ENCODE results near the gene SORBS1.
A peak's percentile ranks its signal among the peaks of the same experiment; 100 is the strongest.

The SORBS1 gene

GRCh38 chr10:95440756-95441546, 120.2 kb downstream of the SORBS1 start:
- TF ChIP-seq TAF1 (IDR thresholded peaks at IDR 0.05; ENCODE audit: low read depth) (no peak), FOXM1 (IDR thresholded peaks at IDR 0.05; ENCODE audit: borderline replicate concordance, low read depth) (no peak), CEBPB (IDR thresholded peaks at IDR 0.05) (no peak), ZBTB7A (IDR thresholded peaks at IDR 0.05; ENCODE audit: low read depth) (no peak), REST (IDR thresholded peaks at IDR 0.05; ENCODE audit: low read depth) (no peak), NFIC (IDR thresholded peaks at IDR 0.05) (0 out of 2 replicates have a peak, but pooled peaks have one; percentile 28)

- TF ChIP-seq CREB1 (IDR thresholded peaks at IDR 0.05; ENCODE audit: low read depth) (no peak), EP300 (IDR thresholded peaks at IDR 0.05; ENCODE audit: borderline replicate concordance) (no peak), CEBPB (IDR thresholded peaks at IDR 0.05) (no peak), TAF1 (IDR thresholded peaks at IDR 0.05; ENCODE audit: low read depth) (no peak), MAX (IDR thresholded peaks at IDR 0.05) (no peak), TEAD4 (IDR thresholded peaks at IDR 0.05) (no peak), YY1 (IDR thresholded peaks at IDR 0.05; ENCODE audit: low read depth) (no peak), TCF12 (IDR thresholded peaks at IDR 0.05; ENCODE audit: low read depth) (no peak), RAD21 (IDR thresholded peaks at IDR 0.05; ENCODE audit: low read depth) (no peak), REST (IDR thresholded peaks at IDR 0.05; ENCODE audit: low read depth) (no peak), EGR1 (IDR thresholded peaks at IDR 0.05) (no peak), FOXM1 (IDR thresholded peaks at IDR 0.05; ENCODE audit: borderline replicate concordance, low read depth) (no peak), ZBTB7A (IDR thresholded peaks at IDR 0.05; ENCODE audit: low read depth) (no peak), USF1 (IDR thresholded peaks at IDR 0.05) (no peak), NFIC (IDR thresholded peaks at IDR 0.05) (no peak)
Measured at GRCh38 chr10:95440038-95440725, 121.0 kb downstream of the SORBS1 start.

- TF ChIP-seq ZBTB7A (IDR thresholded peaks at IDR 0.05; ENCODE audit: low read depth), result no peak
- TF ChIP-seq RAD21 (IDR thresholded peaks at IDR 0.05; ENCODE audit: low read depth), result no peak
- TF ChIP-seq TAF1 (IDR thresholded peaks at IDR 0.05; ENCODE audit: low read depth), result no peak
- TF ChIP-seq USF1 (IDR thresholded peaks at IDR 0.05), result no peak
- no peak for TF ChIP-seq TCF12 (IDR thresholded peaks at IDR 0.05; ENCODE audit: low read depth)
- TF ChIP-seq EP300 (IDR thresholded peaks at IDR 0.05; ENCODE audit: borderline replicate concordance), result no peak
- no peak for TF ChIP-seq MAX (IDR thresholded peaks at IDR 0.05)
- no peak for TF ChIP-seq FOXM1 (IDR thresholded peaks at IDR 0.05; ENCODE audit: borderline replicate concordance, low read depth)
- TF ChIP-seq CREB1 (IDR thresholded peaks at IDR 0.05; ENCODE audit: low read depth), result no peak
- no peak for TF ChIP-seq EGR1 (IDR thresholded peaks at IDR 0.05)
- no peak for TF ChIP-seq NFIC (IDR thresholded peaks at IDR 0.05)
- TF ChIP-seq TEAD4 (IDR thresholded peaks at IDR 0.05), result no peak
- no peak for TF ChIP-seq CEBPB (IDR thresholded peaks at IDR 0.05)
- TF ChIP-seq YY1 (IDR thresholded peaks at IDR 0.05; ENCODE audit: low read depth), result no peak
- no peak for TF ChIP-seq REST (IDR thresholded peaks at IDR 0.05; ENCODE audit: low read depth)
Measured at GRCh38 chr10:95438781-95439180, 122.4 kb downstream of the SORBS1 start.

- no peak for TF ChIP-seq RAD21 (IDR thresholded peaks at IDR 0.05; ENCODE audit: low read depth)
- no peak for TF ChIP-seq MAX (IDR thresholded peaks at IDR 0.05)
- TF ChIP-seq TCF12 (IDR thresholded peaks at IDR 0.05; ENCODE audit: low read depth), result no peak
Measured at GRCh38 chr10:95437669-95438068, 123.5 kb downstream of the SORBS1 start.

Data from Ishikawa (cell line).